Fibroblast of skin of abdomen (primary cell): ENCODE measurements around the gene MPEG1.

Experiments used
- DNase-seq: peaks from one replicate; pipeline ENCODE4 v3.0.0-alpha.2; 2013

The MPEG1 gene

GRCh38 chr11:59218319-59218718 is 5.6 kb upstream of the MPEG1 start:
- DNase-seq: no peak

GRCh38 chr11:59216641-59217564 is 4.2 kb upstream of the MPEG1 start:
- DNase-seq: peak; percentile 66

- DNase-seq: no peak
Measured at GRCh38 chr11:59214141-59214893, 1.6 kb upstream of the MPEG1 start.

DNA sequence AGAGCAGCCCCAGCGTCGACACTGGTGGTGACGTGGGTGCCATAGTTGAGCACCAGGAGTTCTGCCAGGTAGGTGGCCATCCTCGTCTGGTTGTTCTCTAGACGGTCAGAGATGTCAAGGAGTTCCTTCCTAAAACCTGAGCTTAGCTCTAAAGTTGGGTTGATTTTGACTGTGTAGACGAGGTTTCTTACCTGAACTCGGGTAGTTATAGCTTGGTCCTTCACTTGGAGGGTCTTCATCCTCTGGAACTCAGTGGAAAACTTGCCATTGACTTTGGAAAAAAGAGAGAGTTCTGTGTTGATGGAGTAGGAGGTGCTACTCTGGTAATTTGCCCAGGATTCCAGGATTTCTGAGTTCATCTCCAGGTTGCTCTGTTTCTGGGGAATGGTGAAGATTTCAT is 505 bp downstream of the MPEG1 start:
- DNase-seq: no peak

DNA sequence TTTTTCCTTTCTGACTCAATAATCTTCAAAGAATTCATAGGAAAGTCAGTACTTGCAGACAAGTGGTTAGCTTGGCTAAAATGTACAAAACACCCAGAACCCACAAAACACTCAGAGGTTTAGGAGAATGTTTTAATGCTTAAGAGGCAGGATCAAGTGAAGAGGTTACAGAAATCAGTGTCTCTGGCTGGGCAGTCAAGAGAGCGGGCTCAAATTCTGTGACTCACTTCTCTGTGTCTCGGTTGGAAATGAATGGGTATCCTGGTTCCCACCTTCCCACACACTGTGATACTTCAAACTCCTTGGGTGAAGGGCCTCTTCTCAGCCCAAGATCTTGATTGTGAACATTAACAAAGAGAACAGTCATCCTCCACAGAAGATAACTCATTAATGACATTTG is 3.8 kb downstream of the MPEG1 start:
- DNase-seq: no peak

- DNase-seq: peak; percentile 52
Measured at GRCh38 chr11:59207988-59208451, 4.7 kb downstream of the MPEG1 start.

GRCh38 chr11:59206635-59207034 is 6.1 kb downstream of the MPEG1 start:
- DNase-seq: peak; percentile 23

DNA sequence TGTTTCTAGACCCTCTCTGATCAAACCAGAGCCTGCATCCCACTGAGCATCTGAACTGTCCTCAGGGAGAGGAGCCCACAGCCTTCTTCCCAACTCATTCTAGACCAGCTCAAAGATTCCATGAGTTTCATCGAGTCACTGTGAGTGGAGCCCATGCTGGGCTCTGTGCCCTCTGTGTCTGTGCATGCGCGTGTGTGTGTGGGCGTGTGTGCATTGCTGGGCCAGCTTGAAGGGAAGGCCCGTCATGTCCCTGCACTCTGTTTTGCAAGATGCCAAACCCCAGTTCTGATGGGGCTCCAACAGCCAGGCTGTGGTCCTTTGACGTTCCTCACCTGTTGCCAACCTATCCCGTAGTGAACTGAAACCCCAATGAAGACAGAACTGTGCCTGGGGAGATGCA is 7.1 kb downstream of the MPEG1 start:
- DNase-seq: no peak

DNA sequence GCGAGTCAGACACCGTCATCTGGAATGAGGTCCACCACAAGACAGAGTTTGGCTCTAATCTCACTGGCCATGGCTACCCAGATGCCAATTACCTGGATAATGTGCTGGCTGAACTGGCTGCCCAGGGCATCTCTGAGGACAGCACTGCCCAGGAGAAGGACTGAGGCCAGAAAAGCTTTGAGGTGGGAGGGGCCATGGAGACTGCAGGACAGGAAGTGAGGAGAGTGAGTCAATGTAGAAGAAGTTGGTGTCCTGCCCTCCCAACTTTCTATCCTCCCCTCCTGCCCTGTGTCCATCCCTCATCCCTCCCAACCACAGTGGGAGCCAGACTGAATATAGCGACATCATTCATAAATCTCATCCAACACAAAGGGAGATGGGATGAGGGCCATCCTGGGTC is 8.0 kb downstream of the MPEG1 start:
- no peak for DNase-seq

DNA sequence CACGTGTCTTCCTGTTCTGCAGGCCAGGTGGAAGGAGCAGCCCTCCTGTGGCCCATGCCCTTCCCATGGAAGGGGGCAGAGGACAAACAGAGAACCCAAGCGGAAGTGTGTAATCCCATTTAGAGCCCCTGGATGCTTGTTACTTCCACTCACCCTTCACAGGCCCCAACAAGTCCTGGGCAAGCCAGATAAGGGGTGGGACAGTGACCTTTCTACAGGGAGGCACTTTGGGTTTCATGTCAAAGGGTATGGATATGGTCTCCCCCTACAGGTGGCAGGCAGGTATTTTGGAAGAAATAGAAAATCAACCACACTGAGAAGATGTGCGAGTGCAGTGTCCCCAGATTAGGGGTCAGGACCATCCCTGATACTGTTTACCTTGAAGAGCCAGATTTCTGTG is 11.4 kb downstream of the MPEG1 start:
- no peak for DNase-seq

GRCh38 chr11:59200423-59200746 is 12.3 kb downstream of the MPEG1 start:
- DNase-seq: no peak

DNA sequence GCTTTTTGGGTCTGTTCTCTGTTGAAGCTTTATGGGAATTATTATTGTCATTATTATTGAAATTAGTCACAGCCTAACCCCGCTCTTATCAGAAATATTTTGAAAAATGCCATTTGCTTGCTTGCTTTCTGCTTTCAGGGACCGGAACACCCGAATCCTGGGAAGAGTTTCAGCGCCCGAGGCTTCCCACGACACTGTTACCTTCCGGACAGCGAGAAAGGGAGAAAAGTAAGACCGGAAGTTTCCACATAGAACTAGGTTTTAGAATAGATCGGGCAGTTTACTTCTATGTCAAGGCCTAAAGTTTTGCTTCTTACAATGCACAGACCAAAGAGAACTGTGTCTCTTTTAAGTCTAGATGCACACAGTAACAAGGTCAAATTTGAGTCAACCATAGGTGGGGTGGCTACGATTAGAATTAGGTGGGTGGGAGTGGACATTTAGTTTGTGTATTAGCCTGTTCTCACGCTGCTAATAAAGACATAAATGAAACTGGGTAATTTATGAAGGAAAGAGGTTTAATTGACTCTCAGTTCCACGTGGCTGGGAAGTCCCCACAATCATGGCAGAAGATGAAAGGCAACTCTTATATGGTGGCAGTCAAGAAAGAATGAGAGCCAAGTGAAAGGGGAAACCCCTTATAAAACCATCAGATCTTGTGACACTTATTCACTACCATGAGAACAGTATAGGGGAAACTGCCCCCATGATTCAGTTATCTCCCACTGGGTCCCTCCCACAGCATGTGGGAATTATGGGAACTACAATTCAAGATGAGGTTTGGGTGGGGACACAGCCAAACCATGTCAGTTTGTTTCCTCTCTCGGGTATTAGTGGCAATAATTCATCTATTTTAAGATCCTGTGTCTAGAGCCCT is 12.9 kb downstream of the MPEG1 start:
- DNase-seq: no peak

DNA sequence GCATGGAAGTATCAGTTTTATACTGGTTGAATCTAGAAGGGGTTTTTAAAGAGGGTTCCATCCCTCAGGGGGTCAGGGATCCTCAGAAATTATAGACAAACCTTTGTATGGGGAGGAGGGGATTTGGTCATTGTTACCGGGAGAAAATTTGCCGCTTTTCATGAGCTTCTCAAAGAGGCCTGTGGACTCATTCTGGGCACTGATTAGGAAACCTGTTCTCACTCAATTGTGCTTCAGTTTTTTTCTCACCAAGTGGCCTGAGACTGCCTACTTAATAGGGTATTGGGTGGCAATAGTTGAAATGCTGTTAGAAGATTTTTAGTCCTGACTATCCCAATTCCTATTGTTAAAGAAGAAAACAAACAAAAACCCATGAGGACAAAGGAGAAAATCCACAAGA is 14.0 kb downstream of the MPEG1 start:
- DNase-seq: no peak

GRCh38 chr11:59197991-59198390 is 14.7 kb downstream of the MPEG1 start:
- DNase-seq: peak; percentile 83

DNA sequence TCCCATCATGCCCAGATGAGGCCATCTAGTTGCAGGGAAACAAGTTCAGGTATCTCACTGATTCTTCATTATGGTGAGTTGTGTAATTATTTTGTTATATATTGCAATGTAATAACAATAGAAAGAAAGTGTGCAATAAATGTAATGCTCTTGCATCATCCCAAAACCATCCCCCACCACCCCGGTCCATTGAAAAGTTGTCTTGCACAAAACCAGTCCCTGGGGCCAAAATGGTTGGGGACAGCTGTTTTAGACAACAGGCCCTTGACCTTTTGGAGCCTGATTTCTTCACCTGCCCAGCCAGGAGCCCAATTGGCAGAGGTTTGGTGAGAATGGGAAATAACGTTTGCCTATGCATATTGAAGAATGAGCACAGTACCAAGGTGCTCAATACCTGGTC is 15.9 kb downstream of the MPEG1 start:
- DNase-seq: no peak

DNA sequence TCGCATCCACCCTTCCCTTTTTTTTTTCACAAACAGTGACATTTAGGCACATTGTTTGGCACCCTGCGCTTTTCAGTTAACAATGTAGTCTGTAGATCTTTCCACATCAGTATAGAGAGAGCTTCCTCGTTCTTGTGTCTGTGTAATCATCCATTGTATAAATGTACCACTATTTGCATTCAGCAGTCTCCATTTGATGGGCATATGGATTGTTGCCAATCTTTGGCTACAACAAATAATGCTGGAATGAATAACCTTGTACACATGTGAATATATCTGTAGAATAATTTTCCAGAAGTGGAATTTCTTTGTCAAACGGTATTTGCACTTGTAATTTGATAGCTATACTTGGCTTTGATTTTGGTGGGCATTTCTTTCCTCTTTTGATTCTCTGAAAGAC is 17.1 kb downstream of the MPEG1 start:
- no peak for DNase-seq

DNA sequence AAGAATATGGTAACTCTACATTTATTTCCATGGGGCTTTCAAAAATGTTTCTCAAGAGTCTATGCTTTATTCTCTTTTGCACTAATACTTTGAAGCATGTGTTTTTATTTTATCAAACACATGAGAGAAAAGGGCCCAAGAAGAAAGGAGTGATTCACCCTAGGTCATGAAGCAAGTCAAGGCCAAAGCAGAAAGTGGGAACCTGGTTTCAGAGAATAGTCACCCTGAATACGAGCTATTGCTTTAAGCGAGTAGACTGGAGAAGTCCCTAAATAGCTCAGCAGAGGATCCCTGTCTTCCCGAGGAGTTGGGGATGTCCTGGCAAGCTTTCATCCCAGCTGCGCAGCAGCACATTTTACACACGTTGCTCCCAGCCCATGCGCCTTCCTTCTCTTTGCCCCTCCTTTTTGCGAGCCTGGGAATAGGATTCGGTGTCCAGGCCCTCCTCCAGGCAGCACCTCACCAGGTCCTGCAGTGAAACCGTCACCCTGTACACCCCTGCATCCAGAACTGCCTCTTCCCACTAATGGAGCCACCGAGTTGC is 19.1 kb downstream of the MPEG1 start:
- DNase-seq: no peak

GRCh38 chr11:59192446-59193020 is 20.2 kb downstream of the MPEG1 start:
- no peak for DNase-seq

DNA sequence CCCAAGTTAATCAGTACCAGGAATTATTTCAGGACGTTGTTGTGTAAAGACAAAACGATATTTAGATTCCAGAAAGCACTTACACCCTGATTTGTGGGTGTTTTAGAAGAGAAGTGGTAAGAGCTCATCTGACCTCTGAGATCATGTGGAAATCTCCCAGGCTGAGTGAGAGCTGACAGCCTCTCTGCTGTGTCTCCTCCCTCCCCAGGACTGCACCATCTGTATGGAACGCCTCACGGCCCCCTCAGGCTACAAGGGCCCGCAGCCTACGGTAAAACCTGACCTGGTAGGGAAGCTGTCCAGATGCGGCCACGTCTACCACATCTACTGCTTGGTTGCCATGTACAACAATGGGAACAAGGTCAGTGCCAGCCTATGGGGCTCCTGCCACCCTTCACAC is 20.8 kb downstream of the MPEG1 start:
- no peak for DNase-seq

- no peak for DNase-seq
Measured at GRCh38 chr11:59191095-59191494, 21.6 kb downstream of the MPEG1 start.

GRCh38 chr11:59189986-59190385 is 22.7 kb downstream of the MPEG1 start:
- DNase-seq: no peak

GRCh38 chr11:59188954-59189353 is 23.8 kb downstream of the MPEG1 start:
- peak; percentile 44 for DNase-seq
